GM11168 (cell line): ENCODE measurements around the gene SPEM3.

ENCODE experiments used
- in situ Hi-C: fragments of 300-500 bp; cut with MboI; formaldehyde crosslinking; loops from one replicate; pipeline ENCODE4 v1.12.0; 2022; ENCODE audit warnings: low sequenced_read_pairs; ENCODE audit not compliant: unreplicated experiment

The SPEM3 gene

DNA sequence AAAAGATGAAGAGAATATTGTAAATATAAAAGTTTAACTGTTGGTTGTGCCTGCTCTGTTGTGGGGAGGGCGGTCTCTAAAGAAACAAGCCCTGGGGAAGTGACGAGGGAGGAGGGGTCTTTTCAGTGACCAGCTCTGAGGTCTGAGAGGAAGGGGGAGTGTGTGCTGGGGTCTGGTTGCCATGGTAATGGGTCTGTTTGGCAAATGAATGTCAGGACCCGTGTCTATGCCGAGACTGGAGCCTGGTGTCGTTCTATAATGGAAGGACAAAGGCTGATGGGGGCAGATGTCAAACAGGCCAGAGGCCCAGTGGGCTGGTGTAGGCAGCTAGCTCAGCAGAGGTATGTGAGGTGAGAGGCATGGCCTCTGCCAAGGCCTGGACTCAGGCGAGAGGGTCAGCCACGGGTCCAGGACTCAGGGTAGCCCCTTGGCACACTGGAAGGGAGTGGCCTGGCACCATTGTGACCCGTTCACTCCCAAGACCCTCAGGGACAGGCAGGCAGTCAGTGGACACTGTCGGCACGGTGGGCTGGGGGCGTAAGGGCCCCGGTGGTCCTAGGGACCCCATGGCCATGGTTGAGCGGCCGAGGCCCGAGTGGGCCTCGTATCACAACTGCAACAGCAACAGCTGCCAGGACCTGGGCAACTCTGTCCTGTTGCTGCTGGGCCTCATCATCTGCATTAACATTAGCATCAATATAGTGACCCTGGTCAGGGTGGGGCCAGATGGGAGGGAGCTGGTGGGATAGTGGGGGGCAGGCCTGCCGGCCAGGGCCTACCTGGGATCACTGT lies 8.6 kb upstream of the SPEM3 start, which contains the start of gene SPEM1:
Gene SPEM1, plus strand, starts transcription at position 506 of the 792 bp plus-strand sequence. Its CDS starts 61 bp downstream, at position 567.
- in situ Hi-C loops, result no loop called here

- in situ Hi-C loops, result no loop called here
These were observed 7.5 kb upstream of the SPEM3 start for GRCh38 chr17:7421186-7421585.

GRCh38 chr17:7423679-7424078 lies 5.0 kb upstream of the SPEM3 start:
- in situ Hi-C loops, result no loop called here

DNA sequence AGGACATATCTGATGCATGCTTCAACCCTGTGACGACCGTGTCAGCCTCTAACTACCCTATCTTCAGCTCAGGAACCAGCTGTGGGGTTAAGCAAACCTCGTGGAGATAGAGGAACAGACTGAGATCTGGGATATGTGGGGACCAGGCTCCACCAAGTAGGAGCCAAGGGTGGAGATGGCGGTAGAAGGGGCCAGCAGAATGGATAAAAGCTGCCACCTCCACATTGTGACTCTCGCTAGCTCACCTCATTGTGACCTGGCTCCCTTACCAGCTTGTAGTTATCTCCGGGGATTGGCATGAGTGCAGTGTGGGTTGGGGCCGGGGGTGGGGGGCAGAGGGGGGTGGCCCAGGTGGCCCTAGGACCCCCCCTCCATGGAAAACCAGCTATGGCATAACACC lies 3.3 kb upstream of the SPEM3 start, which contains the start of gene SPEM2:
Gene SPEM2, plus strand, starts transcription at position 301 of the 400 bp plus-strand sequence. Its CDS starts 73 bp downstream, at position 374.
- in situ Hi-C loops, result no loop called here

DNA sequence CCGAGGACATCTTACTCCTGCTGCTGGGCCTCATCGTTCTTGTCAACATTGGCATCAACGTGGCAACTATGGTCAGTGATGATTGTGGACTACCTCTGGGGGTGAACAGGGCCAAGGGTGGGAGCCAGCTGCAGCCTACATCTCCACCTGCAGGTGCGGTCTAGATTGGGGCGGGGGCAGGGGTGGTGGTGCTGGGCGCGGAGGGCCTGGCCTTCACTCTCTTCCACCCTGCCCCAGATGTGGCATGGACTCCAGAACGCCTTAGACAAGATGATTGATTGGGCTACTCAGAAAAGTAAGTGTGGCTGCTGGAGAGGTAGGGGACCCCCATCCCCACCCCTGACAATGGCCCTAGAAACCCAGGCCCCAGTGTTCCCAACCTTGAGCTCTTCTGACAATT lies 2.9 kb upstream of the SPEM3 start:
- in situ Hi-C loops, result no loop called here

- in situ Hi-C loops, result no loop called here
These were observed 2.3 kb upstream of the SPEM3 start for GRCh38 chr17:7426203-7426863.

DNA sequence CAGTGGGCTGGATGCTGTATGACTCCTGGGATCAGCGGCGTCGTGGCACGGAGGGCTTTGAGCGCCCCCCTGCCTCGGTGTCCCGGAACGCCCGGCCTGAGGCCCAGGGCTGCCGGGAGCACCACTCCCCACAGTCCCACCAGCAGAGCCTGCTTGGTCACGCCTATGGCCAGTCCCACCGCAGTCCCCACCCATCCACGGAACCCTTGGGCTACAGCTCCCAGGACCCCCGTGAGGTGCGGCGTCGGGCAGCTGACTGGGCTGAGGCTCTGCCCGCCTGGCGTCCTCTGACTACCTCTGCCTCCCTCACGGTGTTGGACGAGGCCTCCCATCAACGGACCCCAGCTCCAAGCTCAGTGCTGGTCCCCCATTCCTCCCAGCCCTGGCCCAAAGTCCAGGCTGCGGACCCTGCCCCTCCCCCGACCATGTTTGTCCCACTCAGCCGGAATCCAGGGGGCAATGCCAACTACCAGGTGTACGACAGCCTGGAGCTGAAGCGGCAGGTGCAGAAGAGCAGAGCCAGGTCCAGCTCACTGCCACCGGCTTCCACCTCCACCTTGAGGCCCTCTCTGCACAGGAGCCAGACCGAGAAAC lies 1.7 kb upstream of the SPEM3 start:
- in situ Hi-C loops, result no loop called here

DNA sequence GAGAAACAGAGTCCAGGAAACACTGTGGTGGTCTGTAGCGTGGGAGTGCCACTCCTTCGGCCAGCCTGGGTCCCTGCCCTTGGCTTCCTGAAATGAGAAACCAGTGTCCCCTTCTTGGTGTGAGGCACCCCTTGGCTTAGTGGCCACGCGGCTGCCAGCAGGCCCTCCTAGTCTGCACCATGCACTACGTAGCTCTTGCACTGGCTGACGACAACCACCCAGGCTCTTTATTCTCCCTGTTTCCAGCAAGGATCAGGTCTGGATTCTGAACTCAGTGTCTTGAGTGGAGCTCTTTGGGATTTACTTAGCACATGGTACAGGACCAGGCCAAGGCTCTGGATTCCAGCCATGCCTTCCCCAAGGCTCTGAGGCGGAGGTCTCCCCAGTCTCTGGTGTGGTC lies 1.1 kb upstream of the SPEM3 start:
- in situ Hi-C loops, result no loop called here

DNA sequence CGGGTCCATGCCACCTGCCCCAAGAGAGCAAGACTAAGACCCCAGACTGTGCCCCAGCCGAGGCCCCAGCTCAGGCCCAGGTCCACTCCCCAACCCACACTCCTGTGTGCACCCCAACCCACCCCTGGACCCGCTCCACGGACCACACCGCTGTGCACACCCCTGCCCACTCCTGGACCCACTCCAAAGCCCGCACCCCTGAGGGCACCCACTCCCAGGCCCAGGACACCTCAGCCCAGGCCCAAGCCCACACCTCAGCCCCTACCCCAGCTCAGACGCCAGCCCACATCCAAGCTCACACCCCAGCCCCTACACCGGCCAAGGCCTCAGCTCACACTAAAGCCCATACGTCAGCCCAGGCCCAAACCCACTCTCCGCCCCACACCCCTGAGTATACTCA lies 1.1 kb downstream of the SPEM3 start:
- in situ Hi-C loops, result loop anchor here (10.0 kb wide), 1 partner anchor 155 kb away; no protein-coding TSS in a partner anchor

GRCh38 chr17:7431231-7431630 lies 2.6 kb downstream of the SPEM3 start:
- in situ Hi-C loops, result loop anchor here (10.0 kb wide), 1 partner anchor 156 kb away; no protein-coding TSS in a partner anchor

DNA sequence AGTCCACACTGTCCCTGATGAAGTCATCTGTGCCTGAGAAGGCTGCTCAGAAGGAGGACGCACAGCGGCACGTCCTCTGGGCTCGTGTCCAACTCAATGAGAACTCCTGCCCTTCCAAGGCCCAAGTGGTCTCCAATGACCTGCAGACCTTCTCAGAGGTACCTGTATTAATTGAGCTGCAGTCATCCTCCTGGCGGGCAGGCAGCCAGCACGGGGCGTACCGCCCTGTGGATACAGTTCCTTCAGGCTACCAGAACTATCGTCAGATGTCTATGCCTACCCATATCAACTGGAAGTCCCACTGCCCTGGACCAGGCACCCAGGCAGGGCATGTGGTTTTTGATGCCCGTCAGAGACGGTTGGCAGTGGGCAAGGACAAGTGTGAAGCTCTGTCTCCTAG lies 3.6 kb downstream of the SPEM3 start:
- in situ Hi-C loops, result loop anchor here (10.0 kb wide), 1 partner anchor 157 kb away; no protein-coding TSS in a partner anchor

- in situ Hi-C loops, result loop anchor here (10.0 kb wide), 1 partner anchor 161 kb away; no protein-coding TSS in a partner anchor
These were observed 7.3 kb downstream of the SPEM3 start for GRCh38 chr17:7435676-7436555.

DNA sequence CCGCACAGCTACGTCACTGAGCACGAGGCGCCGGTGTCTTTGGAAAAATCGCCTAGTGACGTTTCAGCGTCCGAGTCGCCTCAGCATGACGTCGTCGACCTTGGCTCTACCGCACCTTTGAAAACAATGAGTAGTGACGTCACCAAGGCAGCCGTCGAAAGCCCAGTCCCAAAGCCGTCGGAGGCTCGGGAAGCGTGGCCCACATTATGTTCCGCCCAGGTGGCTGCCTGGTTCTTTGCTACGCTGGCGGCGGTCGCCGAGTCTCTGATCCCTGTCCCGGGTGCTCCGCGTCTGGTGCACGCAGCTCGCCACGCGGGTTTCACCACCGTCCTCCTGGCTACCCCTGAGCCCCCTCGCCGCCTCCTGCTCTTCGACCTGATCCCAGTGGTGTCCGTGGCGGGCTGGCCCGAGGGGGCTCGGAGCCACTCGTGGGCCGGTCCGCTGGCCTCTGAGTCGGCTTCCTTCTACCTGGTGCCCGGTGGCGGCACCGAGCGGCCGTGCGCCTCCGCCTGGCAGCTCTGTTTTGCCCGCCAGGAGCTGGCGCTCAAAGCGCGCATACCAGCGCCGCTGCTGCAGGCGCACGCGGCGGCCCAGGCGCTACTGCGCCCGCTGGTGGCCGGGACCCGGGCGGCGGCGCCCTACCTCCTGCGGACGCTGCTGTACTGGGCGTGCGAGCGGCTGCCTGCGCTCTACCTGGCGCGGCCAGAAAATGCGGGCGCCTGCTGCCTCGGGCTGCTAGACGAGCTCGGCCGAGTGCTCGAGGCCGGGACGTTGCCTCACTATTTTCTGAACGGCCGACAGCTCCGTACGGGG lies 8.1 kb downstream of the SPEM3 start:
- in situ Hi-C loops, result loop anchor here (10.0 kb wide), 1 partner anchor 162 kb away; no protein-coding TSS in a partner anchor

GRCh38 chr17:7437369-7437863 lies 8.8 kb downstream of the SPEM3 start:
- in situ Hi-C loops, result loop anchor here (10.0 kb wide), 1 partner anchor 163 kb away; no protein-coding TSS in a partner anchor

DNA sequence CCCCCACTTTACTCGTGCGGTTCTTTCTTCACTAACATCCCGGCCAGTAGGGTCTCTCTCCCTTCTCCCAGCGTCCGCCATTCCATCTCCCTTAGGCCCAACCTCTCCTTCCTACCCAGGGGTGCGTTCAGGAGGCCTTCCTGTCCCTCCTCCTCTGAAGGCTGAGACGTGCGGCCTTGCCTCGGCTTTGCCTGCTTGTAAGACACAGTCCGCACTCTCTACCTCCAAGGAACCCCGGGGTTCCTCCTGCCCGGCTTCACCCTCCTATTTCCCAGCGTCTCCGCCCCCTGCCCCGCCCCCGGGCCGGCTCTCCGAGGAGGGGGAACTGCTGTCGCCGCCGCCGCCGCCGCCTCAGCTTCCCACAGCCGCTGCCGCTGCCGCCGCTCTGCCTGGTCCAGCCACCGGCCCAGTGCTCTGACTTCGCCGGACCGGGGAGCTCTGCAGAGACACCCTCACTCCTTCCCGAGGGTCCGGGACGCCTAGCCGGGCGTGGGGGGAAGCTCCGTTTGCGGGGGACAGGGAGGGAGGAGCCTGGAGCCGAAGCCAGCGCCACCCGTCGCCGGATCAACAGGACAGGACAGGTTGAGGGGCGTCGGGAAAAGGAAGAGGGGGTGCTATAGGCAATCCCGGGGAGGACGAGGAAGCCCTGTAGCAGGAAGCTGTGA lies 9.4 kb downstream of the SPEM3 start:
- in situ Hi-C loops, result loop anchor here (10.0 kb wide), 1 partner anchor 163 kb away; no protein-coding TSS in a partner anchor

DNA sequence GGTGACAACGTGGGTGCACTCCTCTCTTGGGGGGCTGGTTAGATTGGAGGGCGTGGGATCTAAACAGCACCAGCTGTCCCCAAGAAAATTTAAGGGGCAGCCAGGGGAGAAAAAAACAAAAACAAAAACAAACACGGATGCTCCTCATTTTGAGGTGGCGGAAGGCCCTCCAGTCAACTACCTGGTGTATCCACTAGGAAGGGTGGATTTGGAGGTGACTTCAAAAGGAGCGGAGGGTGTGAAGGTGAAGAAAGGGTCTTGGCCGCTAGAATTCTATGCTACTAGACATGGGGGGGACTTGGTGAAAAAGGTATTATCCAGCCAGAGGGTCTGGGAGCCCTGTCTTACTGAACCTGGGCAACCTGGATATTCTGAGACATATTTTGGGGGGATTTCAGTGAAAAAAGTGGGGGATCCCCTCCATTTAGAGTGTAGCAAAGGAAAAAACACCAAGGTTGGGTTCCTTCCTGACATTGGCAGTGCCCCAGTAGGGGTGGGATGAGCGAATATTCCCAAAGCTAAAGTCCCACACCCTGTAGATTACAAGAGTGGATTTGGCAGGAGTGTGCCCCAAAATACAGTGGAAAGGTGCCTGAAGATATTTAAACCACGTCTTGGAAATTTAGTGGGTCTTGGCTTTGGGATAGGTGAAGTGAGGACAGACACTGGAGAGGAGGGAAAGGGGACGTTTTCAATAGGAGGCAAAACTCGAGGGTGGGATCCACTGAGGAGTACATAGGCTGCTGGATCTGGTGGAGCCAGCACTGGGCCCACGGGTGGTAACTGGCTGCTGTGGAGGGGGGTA lies 10.2 kb downstream of the SPEM3 start:
- in situ Hi-C loops, result loop anchor here (10.0 kb wide), 1 partner anchor 164 kb away; no protein-coding TSS in a partner anchor

GRCh38 chr17:7439462-7440112 lies 10.9 kb downstream of the SPEM3 start, which contains the start of gene FGF11:
Gene FGF11, plus strand, starts transcription at chr17:7439512. Its CDS starts 109 bp downstream, at chr17:7439621.
- in situ Hi-C loops, result loop anchor here (10.0 kb wide), 1 partner anchor 165 kb away; no protein-coding TSS in a partner anchor
